Neural progenitor cell (in vitro differentiated cells): ENCODE data around the gene ACTRT2. TPM values are rescaled to one million over a fixed set of nuclear protein-coding genes. Genes with fewer than 3 reads are reported as not detected.

ENCODE experiments used
- DNase-seq: peaks from one replicate; pipeline ENCODE4 v3.0.0-alpha.2; 2016; ENCODE audit warnings: low spot score
- H2AFZ ChIP-seq: fragments of 200-600 bp; sonication (generic); replicated peaks from 2 replicates; pipeline ENCODE4 v1.6.1; 2016; ENCODE audit warnings: antibody characterized with exemption
- H3F3A ChIP-seq: fragments of 200-600 bp; sonication (generic); 2 replicates; pipeline ENCODE4 v1.6.1; 2016; ENCODE audit warnings: antibody characterized with exemption, low read depth
- H3K27ac ChIP-seq: fragments of 200-600 bp; sonication (generic); 2 replicates; pipeline ENCODE4 v1.5.1; 2016; ENCODE audit warnings: mild to moderate bottlenecking
- H3K27me3 ChIP-seq: fragments of 200-600 bp; sonication (generic); 2 replicates; pipeline ENCODE4 v1.6.1; 2016; ENCODE audit warnings: mild to moderate bottlenecking, moderate library complexity
- H3K36me3 ChIP-seq: fragments of 200-600 bp; sonication (generic); 2 replicates; pipeline ENCODE4 v1.5.1; 2016
- H3K4me1 ChIP-seq: fragments of 200-600 bp; sonication (generic); 2 replicates; pipeline ENCODE4 v1.6.1; 2016; ENCODE audit warnings: mixed run types
- H3K4me2 ChIP-seq: fragments of 200-600 bp; sonication (generic); 2 replicates; pipeline ENCODE4 v1.6.1; 2016
- H3K4me3 ChIP-seq: fragments of 200-600 bp; sonication (generic); 2 replicates; pipeline ENCODE4 v1.5.1; 2016
- H3K79me2 ChIP-seq: fragments of 200-600 bp; sonication (generic); 2 replicates; pipeline ENCODE4 v1.6.1; 2016; ENCODE audit warnings: low read depth
- H3K9ac ChIP-seq: fragments of 200-600 bp; sonication (generic); 2 replicates; pipeline ENCODE4 v1.6.1; 2016
- H3K9me3 ChIP-seq: fragments of 200-600 bp; sonication (generic); 2 replicates; pipeline ENCODE4 v1.5.1; 2016; ENCODE audit warnings: low read depth
- H4K20me1 ChIP-seq: fragments of 200-600 bp; sonication (generic); 2 replicates; pipeline ENCODE4 v1.6.1; 2016; ENCODE audit warnings: low read depth
- H3K27ac Mint-ChIP-seq: 3 replicates; pipeline ENCODE4 v1.8.0; 2021; ENCODE audit warnings: mixed read lengths
- H3K27me3 Mint-ChIP-seq: 2 replicates; pipeline ENCODE4 v1.8.0; 2022; ENCODE audit warnings: low read depth, mild to moderate bottlenecking, inconsistent platforms, moderate library complexity, mixed read lengths; ENCODE audit not compliant: insufficient read depth
- H3K36me3 Mint-ChIP-seq: 3 replicates; pipeline ENCODE4 v1.8.0; 2021; ENCODE audit warnings: mixed read lengths
- H3K4me1 Mint-ChIP-seq: 3 replicates; pipeline ENCODE4 v1.8.0; 2021; ENCODE audit warnings: mixed read lengths
- H3K4me3 Mint-ChIP-seq: 3 replicates; pipeline ENCODE4 v1.8.0; 2021; ENCODE audit warnings: mild to moderate bottlenecking, moderate library complexity, mixed read lengths
- H3K9me3 Mint-ChIP-seq: 3 replicates; pipeline ENCODE4 v1.8.0; 2020; ENCODE audit warnings: mixed read lengths
- EZH2 ChIP-seq: fragments of 200-600 bp; sonication (generic); IDR thresholded peaks from 2 replicates; pipeline ENCODE4 v1.6.1; 2017; ENCODE audit warnings: antibody characterized with exemption, mild to moderate bottlenecking, moderate library complexity
- EZH2phosphoT487 ChIP-seq: fragments of 200-600 bp; sonication (generic); IDR thresholded peaks from 2 replicates; pipeline ENCODE4 v1.6.1; 2017; ENCODE audit warnings: antibody characterized with exemption
- total RNA-seq: library from RNA; depleted of rRNA; stranded (reverse); fragments of >200 nt; gene quantifications from 2 replicates; pipeline ENCODE4 v1.2.3, GENCODE V29; 2015; ENCODE audit warnings: low replicate concordance
- TF ChIP-seq, protein P1 (sequence below): fragments of 200-600 bp; sonication (generic); IDR thresholded peaks from 2 replicates; pipeline ENCODE4 v1.5.1; 2017; ENCODE audit warnings: antibody characterized with exemption, mild to moderate bottlenecking

ACTRT2 gene
- total RNA-seq, 1 donor from 2014 or later, result not detected

DNA sequence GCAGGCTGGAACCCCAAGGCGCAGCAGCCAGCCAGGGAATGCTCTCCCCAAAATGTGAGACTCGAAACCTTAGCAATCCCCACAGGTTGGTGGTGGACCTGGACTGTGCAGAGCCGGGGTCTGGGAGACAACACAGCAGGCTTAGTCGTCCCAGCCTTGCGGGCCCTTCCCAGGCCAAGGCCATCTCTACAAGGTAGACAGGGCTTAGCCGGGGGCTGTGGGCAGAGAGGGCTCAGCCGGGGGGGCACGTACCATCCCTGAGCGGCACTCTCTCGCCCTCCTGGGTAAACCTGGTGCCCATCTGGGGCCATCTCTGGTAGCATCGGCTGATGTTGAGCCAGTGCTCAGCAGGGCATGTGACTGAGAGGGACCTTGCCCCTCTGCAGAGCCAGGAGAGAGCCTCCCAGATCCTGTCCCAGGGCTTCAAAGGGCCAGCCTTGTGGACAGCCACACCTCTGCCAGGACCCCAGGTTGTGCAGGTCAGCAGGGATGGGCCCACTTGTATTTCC, 2.2 kb upstream of the ACTRT2 start:
- Mint-ChIP-seq H3K4me3 (no peak overlapping the region), H3K36me3 (no peaks in the 10 kb centered on the region), H3K9me3 (peaks cover 2% of the 10 kb centered on the region), H3K27me3 (peaks cover 11% of the 10 kb centered on the region), H3K4me1 (peaks cover 14% of the 10 kb centered on the region), H3K27ac (no peak overlapping the region)
- H3F3A ChIP-seq, result no peaks in the 10 kb centered on the region
- no peak overlapping the region for H2AFZ ChIP-seq
- TF ChIP-seq EZH2phosphoT487 (no peak), EZH2 (no peak)
- TF ChIP-seq, protein P1, sequence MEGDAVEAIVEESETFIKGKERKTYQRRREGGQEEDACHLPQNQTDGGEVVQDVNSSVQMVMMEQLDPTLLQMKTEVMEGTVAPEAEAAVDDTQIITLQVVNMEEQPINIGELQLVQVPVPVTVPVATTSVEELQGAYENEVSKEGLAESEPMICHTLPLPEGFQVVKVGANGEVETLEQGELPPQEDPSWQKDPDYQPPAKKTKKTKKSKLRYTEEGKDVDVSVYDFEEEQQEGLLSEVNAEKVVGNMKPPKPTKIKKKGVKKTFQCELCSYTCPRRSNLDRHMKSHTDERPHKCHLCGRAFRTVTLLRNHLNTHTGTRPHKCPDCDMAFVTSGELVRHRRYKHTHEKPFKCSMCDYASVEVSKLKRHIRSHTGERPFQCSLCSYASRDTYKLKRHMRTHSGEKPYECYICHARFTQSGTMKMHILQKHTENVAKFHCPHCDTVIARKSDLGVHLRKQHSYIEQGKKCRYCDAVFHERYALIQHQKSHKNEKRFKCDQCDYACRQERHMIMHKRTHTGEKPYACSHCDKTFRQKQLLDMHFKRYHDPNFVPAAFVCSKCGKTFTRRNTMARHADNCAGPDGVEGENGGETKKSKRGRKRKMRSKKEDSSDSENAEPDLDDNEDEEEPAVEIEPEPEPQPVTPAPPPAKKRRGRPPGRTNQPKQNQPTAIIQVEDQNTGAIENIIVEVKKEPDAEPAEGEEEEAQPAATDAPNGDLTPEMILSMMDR, result no peak
- no peaks in the 10 kb centered on the region for H4K20me1 ChIP-seq
- H3K9ac ChIP-seq, result no peak overlapping the region
- no peak overlapping the region for H3K27ac ChIP-seq
- no peak overlapping the region for H3K4me3 ChIP-seq
- no peaks in the 10 kb centered on the region for H3K79me2 ChIP-seq
- H3K4me1 ChIP-seq, result no peaks in the 10 kb centered on the region
- no peaks in the 10 kb centered on the region for H3K36me3 ChIP-seq
- H3K4me2 ChIP-seq, result no peak overlapping the region
- H3K27me3 ChIP-seq, result no peaks in the 10 kb centered on the region
- DNase-seq, result no peak
- no peaks in the 10 kb centered on the region for H3K9me3 ChIP-seq

DNA sequence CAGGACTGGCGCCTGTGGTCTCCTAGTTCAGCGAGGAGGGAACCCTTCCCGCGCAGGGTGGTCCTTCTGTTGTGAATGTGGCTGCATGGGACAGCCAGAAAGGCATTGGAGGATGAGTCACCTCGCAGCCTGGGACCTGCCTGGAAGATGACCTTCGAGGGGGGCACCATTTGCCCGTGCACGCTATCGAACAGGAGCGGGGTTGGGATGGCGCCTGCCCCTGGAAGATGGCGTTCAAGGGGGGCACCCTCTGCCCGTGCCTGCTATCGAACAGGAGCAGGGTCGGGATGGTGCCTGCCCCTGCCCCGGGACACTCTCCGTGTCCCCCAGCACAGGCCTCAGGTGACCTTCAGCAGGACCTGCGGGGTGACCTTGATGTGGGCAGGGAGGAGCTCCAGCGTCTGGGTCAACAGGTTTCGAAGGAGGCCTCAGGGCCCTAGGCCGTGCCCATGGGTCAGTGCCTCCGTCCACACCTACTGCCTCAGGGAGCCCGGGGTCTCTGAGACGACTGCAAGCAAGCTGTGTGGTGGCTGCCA, 1.7 kb upstream of the ACTRT2 start:
- no peak overlapping the region for H3K4me3 Mint-ChIP-seq
- H3K79me2 ChIP-seq, result no peaks in the 10 kb centered on the region
- no peaks in the 10 kb centered on the region for H3K36me3 ChIP-seq
- no peaks in the 10 kb centered on the region for H3K9me3 ChIP-seq
- peaks cover 9% of the 10 kb centered on the region for H3K4me1 Mint-ChIP-seq
- H3F3A ChIP-seq, result no peaks in the 10 kb centered on the region
- DNase-seq, result no peak
- H3K4me3 ChIP-seq, result no peak overlapping the region
- peaks cover 12% of the 10 kb centered on the region for H3K27me3 Mint-ChIP-seq
- no peaks in the 10 kb centered on the region for H3K27me3 ChIP-seq
- no peak overlapping the region for H2AFZ ChIP-seq
- H3K9me3 Mint-ChIP-seq, result peaks cover 2% of the 10 kb centered on the region
- no peaks in the 10 kb centered on the region for H3K36me3 Mint-ChIP-seq
- H3K4me2 ChIP-seq, result no peak overlapping the region
- H3K27ac Mint-ChIP-seq, result no peak overlapping the region
- no peak for TF ChIP-seq EZH2phosphoT487
- no peak for TF ChIP-seq EZH2
- TF ChIP-seq, protein P1, result no peak
- no peak overlapping the region for H3K9ac ChIP-seq
- no peak overlapping the region for H3K27ac ChIP-seq
- H4K20me1 ChIP-seq, result no peaks in the 10 kb centered on the region
- no peaks in the 10 kb centered on the region for H3K4me1 ChIP-seq

DNA sequence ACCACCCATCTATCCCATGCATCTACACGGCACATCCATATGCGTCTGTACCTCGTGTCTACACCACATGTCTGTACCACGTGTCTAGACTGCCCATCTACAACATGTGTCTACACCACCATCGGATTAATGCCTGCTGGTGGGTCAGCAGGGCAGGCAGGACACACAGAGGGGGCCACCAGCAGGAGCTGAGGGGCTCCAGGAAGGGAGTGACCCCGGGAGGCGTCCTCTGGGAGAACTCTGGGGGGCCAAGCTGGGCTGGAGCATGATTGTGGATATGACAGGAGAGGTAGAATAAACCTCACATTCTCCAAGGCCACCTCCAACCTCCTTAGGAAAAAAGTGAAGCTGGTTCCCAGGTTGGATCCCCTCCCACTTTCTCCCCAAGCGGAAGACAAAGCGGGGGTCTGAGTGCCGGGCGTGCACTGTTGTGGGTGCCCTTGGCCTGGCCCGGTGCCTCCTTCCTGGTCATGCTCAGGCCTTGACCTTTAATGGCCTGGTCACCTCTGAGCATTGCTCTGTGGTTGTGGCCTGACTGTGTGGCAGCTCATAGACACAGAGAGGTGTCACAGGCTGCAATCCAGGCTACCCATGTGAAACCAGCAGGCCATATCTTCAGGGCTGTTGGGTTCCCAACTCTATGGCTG, 881 bp upstream of the ACTRT2 start:
- no peak overlapping the region for H2AFZ ChIP-seq
- no peak overlapping the region for H3K4me2 ChIP-seq
- no peaks in the 10 kb centered on the region for H3K79me2 ChIP-seq
- no peak overlapping the region for H3K4me3 ChIP-seq
- no peak for TF ChIP-seq EZH2phosphoT487
- H3F3A ChIP-seq, result no peaks in the 10 kb centered on the region
- no peak overlapping the region for H3K9ac ChIP-seq
- no peaks in the 10 kb centered on the region for H3K36me3 Mint-ChIP-seq
- H3K9me3 ChIP-seq, result no peaks in the 10 kb centered on the region
- H3K9me3 Mint-ChIP-seq, result peaks cover 2% of the 10 kb centered on the region
- H3K27me3 Mint-ChIP-seq, result peaks cover 8% of the 10 kb centered on the region
- no peak overlapping the region for H3K27ac ChIP-seq
- H3K4me3 Mint-ChIP-seq, result no peak overlapping the region
- peaks cover 8% of the 10 kb centered on the region for H3K4me1 Mint-ChIP-seq
- no peaks in the 10 kb centered on the region for H3K36me3 ChIP-seq
- no peaks in the 10 kb centered on the region for H4K20me1 ChIP-seq
- H3K4me1 ChIP-seq, result no peaks in the 10 kb centered on the region
- no peak for DNase-seq
- H3K27me3 ChIP-seq, result no peaks in the 10 kb centered on the region
- no peak overlapping the region for H3K27ac Mint-ChIP-seq

DNA sequence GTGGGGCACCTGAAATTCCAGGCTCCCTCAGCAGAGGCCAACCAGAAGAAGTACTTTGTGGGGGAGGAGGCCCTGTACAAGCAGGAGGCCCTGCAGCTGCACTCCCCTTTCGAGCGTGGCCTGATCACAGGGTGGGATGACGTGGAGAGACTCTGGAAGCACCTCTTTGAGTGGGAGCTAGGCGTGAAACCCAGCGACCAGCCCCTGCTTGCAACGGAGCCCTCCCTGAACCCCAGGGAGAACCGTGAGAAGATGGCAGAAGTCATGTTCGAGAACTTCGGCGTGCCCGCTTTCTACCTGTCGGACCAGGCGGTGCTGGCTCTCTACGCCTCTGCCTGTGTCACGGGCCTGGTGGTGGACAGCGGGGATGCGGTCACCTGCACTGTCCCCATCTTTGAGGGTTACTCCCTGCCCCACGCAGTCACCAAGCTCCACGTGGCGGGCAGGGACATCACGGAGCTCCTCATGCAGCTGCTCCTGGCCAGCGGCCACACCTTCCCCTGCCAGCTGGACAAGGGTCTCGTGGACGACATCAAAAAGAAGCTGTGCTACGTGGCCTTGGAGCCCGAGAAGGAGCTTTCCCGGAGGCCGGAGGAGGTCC, 634 bp downstream of the ACTRT2 start:
- Mint-ChIP-seq H3K36me3 (no peaks in the 10 kb centered on the region), H3K4me3 (no peak overlapping the region), H3K27ac (no peak overlapping the region), H3K4me1 (peaks cover 8% of the 10 kb centered on the region), H3K27me3 (peaks cover 6% of the 10 kb centered on the region), H3K9me3 (peaks cover 2% of the 10 kb centered on the region)
- Histone ChIP-seq H3K4me2 (no peak overlapping the region), H3K36me3 (no peaks in the 10 kb centered on the region), H3K9me3 (no peaks in the 10 kb centered on the region), H4K20me1 (no peaks in the 10 kb centered on the region), H2AFZ (no peak overlapping the region), H3K4me1 (no peaks in the 10 kb centered on the region), H3F3A (no peaks in the 10 kb centered on the region), H3K4me3 (no peak overlapping the region), H3K27ac (no peak overlapping the region), H3K27me3 (no peaks in the 10 kb centered on the region), H3K79me2 (no peaks in the 10 kb centered on the region), H3K9ac (no peak overlapping the region)
- TF ChIP-seq EZH2 (no peak), EZH2phosphoT487 (no peak)
- TF ChIP-seq, protein P1, result no peak
- no peak for DNase-seq
